Stimulated activated memory B cell treated with anti-CD40 and anti-IgM and Interleukin-4, amounts not matched to agents 10 μg/mL and 1 μg/mL and 100 μg/mL, for 72 hours (primary cell): ENCODE measurements around the gene CCDC81.

ENCODE experiments used
- ATAC-seq: fragments of 150-1000 bp; cut with Tn5 transposase; 2 replicates; pipeline ENCODE4 v1.10.0; 2021
- H3K27ac Mint-ChIP-seq: one replicate; pipeline ENCODE4 v1.8.0; 2022; ENCODE audit warnings: mild to moderate bottlenecking, mixed read lengths
- H3K27me3 Mint-ChIP-seq: one replicate; pipeline ENCODE4 v1.8.0; 2022; ENCODE audit warnings: mixed read lengths
- H3K36me3 Mint-ChIP-seq: one replicate; pipeline ENCODE4 v1.8.0; 2022; ENCODE audit warnings: mixed read lengths
- H3K4me1 Mint-ChIP-seq: one replicate; pipeline ENCODE4 v1.8.0; 2022; ENCODE audit warnings: mixed read lengths
- H3K4me3 Mint-ChIP-seq: one replicate; pipeline ENCODE4 v1.8.0; 2022; ENCODE audit warnings: mild to moderate bottlenecking, moderate library complexity, mixed read lengths
- H3K9me3 Mint-ChIP-seq: one replicate; pipeline ENCODE4 v1.8.0; 2022; ENCODE audit warnings: mixed read lengths

The CCDC81 gene

DNA sequence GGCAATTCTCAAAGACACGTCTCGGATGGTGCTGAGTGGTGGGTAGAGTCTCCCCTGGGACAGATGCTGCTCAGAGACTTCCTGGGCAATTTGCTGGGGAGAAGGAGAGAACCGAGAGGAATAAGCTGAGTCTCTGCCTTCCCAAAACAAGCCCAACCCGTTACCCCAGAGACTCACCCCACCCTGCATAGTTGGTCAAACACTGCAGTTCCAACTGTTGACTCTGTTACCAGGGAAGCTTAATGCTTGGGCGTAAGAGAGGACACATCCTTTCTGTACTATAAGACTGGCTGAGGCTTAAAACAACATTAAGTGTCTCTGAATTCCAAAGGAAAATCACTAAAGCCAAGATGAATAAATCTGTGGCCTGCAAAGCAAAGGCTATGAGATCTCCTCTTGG lies 68.1 kb downstream of the CCDC81 start:
- Mint-ChIP-seq H3K36me3 (no peaks in the 10 kb centered on the region), H3K27me3 (no peaks in the 10 kb centered on the region), H3K4me3 (no peak overlapping the region), H3K9me3 (no peaks in the 10 kb centered on the region), H3K27ac (peak overlapping the region; percentile 48), H3K4me1 (peaks cover 32% of the 10 kb centered on the region)
- ATAC-seq: no peak

DNA sequence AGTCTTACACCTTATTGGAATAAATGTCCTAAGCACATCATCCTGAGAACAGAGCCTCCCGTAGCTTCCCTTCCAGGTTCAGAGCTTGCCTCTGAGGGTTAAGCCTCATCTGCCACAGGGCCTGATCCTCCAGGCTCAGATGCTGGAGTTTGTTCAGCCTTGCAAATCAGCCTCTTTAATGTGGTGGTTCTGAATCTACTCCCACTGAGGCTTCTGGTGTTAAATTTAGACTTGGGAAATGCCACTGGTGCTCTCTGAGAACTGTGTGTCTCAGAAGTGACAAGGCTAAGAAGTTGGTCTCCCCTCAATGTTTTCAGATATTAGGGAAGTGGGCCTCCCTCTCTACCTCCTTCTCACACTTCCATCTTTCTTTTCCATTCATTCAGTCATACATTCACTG lies 68.7 kb downstream of the CCDC81 start:
- Mint-ChIP-seq H3K4me1 (peaks cover 31% of the 10 kb centered on the region), H3K9me3 (no peaks in the 10 kb centered on the region), H3K27me3 (no peaks in the 10 kb centered on the region), H3K4me3 (no peak overlapping the region), H3K27ac (peak overlapping the region; percentile 48), H3K36me3 (no peaks in the 10 kb centered on the region)
- ATAC-seq: no peak

DNA sequence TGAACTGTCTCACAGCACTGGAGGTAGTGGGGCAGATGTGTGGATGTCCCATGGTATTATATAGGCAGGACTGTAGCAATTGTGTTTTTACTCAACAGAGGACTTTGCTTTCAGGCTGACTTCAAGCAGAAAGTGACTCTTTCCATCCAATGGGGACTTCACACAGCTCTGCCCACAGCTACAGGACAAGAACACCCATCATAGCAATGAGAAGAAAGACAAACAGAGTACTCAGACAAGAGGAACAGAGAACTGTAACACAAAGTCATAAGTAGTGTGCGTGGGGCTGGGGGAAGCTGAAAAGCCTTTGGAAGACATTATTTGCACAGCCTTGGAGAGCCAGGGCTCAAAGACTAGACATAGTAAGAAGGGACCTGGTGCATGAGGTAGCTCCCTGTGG lies 70.3 kb downstream of the CCDC81 start:
- peak overlapping the region; percentile 26 for H3K27ac Mint-ChIP-seq
- H3K27me3 Mint-ChIP-seq: no peaks in the 10 kb centered on the region
- no peaks in the 10 kb centered on the region for H3K36me3 Mint-ChIP-seq
- no peaks in the 10 kb centered on the region for H3K9me3 Mint-ChIP-seq
- H3K4me3 Mint-ChIP-seq: no peak overlapping the region
- peaks cover 27% of the 10 kb centered on the region for H3K4me1 Mint-ChIP-seq
- ATAC-seq: peak; percentile 68

DNA sequence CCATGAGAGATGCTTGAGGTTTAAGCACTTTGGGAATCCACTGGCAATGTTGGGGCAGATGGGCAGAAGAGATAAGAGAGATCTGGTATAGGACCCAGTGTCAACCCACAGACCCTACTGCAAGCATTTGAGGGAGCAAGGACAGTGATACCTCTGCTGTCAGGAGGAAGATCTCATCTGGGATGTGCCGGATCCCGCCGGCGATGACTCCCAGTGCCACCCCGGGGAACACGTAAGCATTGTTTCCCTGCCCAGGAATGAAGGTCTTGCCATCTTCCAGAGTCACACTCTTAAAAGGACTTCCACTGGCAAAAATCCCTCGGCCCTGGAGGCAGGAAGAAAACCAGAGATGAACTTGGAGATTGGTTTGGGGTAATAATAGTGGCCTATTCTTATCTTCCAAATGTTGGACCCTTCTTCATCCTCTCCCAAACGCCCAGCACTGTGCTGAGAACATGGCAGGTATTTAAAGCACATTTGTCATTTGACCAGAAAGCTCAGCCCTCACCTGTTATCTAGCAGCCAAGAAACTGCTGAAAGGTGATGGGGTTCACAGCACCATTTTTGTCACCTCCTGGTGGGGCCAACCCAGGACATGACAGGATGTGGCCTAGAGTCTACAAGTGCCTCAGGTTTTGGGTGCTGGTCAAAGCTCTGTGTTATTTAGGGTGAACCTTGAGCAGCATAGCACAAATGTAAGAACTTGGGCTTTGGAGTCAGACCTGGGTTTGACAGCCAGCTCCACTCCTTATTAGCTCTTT lies 71.7 kb downstream of the CCDC81 start:
- no peak overlapping the region for H3K4me3 Mint-ChIP-seq
- no peak for ATAC-seq
- H3K36me3 Mint-ChIP-seq: no peaks in the 10 kb centered on the region
- H3K9me3 Mint-ChIP-seq: no peaks in the 10 kb centered on the region
- peaks cover 20% of the 10 kb centered on the region for H3K4me1 Mint-ChIP-seq
- no peaks in the 10 kb centered on the region for H3K27me3 Mint-ChIP-seq
- H3K27ac Mint-ChIP-seq: no peak overlapping the region

DNA sequence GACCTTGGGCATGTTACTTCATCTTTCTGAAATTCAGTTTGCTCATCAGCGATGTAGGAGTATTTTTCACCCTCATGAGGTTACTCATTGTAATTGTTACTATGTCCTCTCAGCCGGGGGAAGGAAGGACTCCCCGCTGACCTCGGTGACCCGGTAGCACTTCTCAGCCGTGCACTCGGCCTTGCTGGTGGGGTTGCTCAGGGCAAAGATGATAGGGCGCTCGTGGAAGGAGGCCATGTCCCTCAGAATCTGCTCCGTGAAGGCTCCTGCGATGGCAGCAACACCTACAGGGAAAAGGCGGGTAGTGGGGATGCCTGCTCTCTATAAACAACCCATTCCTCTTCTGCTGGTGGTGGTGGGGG lies 72.2 kb downstream of the CCDC81 start:
- H3K27me3 Mint-ChIP-seq: no peaks in the 10 kb centered on the region
- no peak for ATAC-seq
- H3K9me3 Mint-ChIP-seq: no peaks in the 10 kb centered on the region
- H3K36me3 Mint-ChIP-seq: no peaks in the 10 kb centered on the region
- H3K4me3 Mint-ChIP-seq: no peak overlapping the region
- no peak overlapping the region for H3K27ac Mint-ChIP-seq
- H3K4me1 Mint-ChIP-seq: peaks cover 20% of the 10 kb centered on the region

DNA sequence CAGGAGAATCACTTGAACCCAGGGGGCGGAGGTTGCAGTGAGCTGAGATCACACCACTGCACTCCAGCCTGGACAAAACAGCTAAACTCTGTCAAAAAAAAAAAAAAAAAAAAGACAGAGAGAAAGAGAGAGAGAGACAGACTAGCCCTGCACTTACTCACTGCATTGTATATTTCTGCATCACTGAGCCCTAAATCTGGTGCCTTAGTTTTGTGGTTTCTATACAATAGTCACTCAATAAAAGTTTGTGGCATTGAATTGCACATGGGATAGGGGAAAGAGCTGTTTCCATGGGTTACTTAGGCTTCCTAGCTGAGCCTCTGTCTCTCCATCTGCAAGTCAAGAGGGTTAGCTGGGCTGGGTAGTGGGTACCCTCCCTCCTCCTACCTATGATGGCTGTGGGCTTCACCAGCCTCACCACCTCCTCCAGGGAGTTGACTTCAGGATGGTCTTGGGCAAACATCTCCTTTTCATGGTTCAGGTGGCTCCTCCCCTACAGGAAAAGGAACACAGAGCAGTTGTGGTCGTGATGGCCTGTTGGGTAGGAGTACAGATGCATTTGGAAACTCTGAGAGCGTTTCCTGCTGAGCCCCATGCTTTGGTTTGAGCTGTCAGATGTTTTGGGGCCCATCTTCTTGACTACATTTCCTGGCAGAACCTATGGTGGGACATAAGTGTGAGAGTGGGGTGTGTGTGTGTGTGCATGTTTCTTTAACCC lies 73.2 kb downstream of the CCDC81 start:
- Mint-ChIP-seq H3K4me3 (no peak overlapping the region), H3K27ac (no peak overlapping the region), H3K4me1 (peaks cover 14% of the 10 kb centered on the region), H3K36me3 (no peaks in the 10 kb centered on the region), H3K27me3 (no peaks in the 10 kb centered on the region), H3K9me3 (no peaks in the 10 kb centered on the region)
- no peak for ATAC-seq

DNA sequence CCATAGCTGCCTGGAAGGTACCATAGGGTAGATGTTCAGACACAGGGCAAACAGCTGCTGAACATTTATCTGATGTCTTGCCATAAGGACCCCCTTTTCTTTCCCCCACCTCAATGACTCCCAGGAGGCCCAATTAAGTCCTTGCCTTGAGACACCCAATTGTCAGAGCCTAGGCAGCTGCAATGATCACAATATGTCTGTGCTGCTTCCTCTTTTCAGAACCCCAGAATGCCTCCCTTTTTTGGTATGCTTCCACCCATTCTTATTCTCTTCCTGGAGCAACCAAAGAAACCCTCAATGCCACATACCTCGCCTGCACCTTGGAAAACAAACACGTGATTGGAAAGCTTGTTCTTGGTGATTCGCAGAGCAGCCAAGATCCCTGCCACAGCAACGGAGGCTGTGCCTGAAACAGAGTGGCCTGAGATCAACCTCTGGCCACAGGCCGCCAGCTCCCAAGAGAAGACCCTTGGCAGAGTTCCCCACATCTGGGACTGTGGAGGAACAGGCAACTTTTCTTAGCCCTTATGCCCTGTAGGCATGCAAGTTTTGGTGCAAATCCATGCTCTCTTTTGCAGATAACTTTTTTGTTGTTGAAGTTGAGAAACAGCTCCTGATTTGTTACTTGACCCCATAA lies 75.4 kb downstream of the CCDC81 start:
- Mint-ChIP-seq H3K4me1 (no peaks in the 10 kb centered on the region), H3K36me3 (no peaks in the 10 kb centered on the region), H3K27ac (no peak overlapping the region), H3K9me3 (no peaks in the 10 kb centered on the region), H3K4me3 (no peak overlapping the region), H3K27me3 (no peaks in the 10 kb centered on the region)
- no peak for ATAC-seq

DNA sequence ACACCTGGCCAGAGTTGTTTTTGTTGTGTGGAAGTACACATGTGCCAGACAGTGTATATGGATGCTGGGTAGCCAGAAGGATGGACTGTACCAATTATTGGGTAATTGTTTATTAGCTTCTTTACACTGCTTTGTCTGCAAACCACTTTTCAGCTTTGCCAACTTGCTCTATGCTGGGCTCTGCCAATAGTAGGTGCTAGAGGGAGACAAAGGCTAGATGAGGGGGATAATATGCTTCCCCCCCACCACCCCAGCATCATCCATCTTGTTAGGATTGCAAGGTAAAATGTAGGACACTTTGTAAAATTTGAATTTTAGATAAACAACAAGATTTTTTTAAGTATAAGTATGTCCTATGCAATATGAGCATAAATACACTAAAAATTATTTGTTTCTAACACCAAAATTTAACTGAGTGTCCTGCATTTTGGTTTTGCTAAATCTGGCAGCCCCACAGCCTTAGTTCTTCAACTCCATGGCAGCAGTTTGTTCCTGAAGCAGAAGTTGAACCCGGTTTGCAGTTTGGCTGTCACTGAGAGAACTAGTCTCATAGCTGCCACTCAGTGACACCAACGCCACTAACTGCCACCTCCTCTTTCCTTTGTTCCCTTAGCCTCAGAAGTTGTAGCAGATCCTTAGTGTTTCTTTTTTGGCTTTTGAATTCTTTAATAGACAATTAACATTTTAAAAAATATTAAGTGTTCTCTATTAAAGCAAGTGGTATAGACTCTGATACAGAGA lies 78.8 kb downstream of the CCDC81 start:
- Mint-ChIP-seq H3K36me3 (no peaks in the 10 kb centered on the region), H3K4me3 (no peak overlapping the region), H3K27ac (no peak overlapping the region), H3K27me3 (peaks cover 11% of the 10 kb centered on the region), H3K4me1 (peaks cover 9% of the 10 kb centered on the region), H3K9me3 (no peaks in the 10 kb centered on the region)
- ATAC-seq: no peak

DNA sequence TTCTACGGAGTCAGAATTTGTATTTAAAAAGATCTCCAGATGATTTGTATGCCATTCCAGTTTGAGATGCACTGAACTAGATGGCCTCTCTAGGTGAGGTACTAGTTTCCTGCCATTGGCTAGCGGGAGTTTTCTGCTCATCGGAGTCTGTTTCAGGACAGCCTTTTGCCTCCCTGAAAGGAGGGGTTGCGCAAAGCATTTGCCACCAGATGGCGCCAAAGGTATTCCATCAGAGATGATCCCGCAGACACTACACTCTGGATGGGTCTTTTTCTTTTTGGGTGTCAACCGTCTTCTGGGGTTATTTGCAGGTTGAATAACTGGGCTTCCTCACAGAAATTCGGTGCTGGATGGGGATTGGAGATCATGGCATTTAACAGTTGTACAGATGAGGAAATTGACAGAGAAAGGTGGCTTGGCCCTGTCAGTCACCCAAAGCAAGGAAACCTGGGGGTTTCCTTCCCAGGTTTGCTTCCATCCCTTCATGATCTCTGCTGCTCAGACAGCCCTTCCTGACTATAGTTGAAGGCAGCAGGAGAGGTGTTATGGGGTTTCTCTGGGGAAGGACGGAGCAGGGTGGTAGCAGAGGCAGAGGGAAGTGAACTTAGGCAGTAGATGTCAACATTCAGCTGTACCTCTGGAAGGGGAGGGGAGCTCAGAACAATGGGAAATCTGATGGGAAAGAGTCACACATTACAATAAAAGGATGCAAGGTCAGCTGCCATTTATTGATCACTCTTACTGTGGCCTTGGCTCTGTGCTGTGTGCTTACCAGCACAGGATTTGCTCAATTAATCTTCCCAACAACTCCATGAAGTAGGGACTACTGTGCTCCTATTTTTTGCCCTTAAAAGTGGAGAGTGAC lies 81.6 kb downstream of the CCDC81 start:
- Mint-ChIP-seq H3K27ac (no peak overlapping the region), H3K4me1 (peaks cover 9% of the 10 kb centered on the region), H3K27me3 (peaks cover 11% of the 10 kb centered on the region), H3K9me3 (no peaks in the 10 kb centered on the region), H3K36me3 (no peaks in the 10 kb centered on the region), H3K4me3 (no peak overlapping the region)
- peak; percentile 77 for ATAC-seq

DNA sequence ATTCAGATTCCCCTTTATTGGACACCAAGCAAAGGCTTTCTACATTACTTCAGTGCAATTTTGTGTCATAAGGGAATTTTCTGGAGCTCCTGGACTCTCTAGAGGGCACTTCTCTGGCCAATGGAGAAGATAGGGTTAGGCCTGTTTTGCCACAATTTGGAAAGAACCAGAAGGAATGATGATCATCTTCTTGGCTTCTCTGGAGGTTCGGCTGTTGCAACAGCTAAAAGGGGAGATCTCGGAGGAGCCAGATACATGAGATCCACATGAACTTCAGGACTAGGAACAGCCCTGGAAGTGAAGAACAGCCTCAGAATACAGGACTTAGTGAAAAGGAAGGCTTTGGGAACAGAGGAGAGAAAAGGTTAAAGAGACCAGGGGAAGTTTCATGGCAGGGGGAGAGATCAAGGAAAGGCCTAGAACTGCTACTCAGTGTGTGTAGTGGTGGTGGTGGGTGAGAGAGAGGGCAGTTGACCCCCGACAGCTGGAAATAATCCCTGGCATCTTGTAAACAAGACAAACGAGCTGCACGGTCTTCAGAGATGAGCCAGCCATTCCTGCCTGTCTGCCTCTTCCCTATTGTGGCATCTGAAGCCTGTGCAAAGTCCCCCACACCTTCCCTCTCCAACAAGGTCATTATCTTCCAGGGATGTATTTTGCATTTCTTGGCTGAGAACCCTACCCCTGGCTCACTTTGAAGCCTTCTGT lies 83.8 kb downstream of the CCDC81 start:
- H3K27ac Mint-ChIP-seq: no peak overlapping the region
- H3K4me1 Mint-ChIP-seq: peaks cover 9% of the 10 kb centered on the region
- H3K4me3 Mint-ChIP-seq: no peak overlapping the region
- H3K27me3 Mint-ChIP-seq: peaks cover 11% of the 10 kb centered on the region
- H3K9me3 Mint-ChIP-seq: no peaks in the 10 kb centered on the region
- ATAC-seq: no peak
- H3K36me3 Mint-ChIP-seq: no peaks in the 10 kb centered on the region

DNA sequence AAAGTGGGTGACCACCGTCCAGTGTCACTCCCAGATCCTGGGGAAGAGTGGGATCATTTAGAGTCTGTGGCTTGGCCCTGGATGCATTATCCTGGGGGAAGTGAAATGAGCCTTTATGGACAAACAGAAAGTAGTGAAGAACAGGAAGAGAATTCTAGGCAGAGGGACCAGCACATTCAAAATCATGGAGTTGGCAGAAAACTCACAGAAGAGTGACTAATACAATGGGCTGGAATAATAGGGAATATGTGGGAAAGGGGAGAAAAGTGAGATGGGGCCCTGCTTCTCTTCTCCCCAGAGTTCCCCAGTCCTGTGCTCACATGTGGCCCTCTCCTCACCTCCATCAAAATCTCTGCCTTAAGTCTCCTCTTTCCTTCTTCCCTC lies 84.3 kb downstream of the CCDC81 start:
- Mint-ChIP-seq H3K36me3 (no peaks in the 10 kb centered on the region), H3K4me3 (no peak overlapping the region), H3K27ac (no peak overlapping the region), H3K9me3 (no peaks in the 10 kb centered on the region), H3K4me1 (peaks cover 9% of the 10 kb centered on the region), H3K27me3 (peaks cover 11% of the 10 kb centered on the region)
- no peak for ATAC-seq

DNA sequence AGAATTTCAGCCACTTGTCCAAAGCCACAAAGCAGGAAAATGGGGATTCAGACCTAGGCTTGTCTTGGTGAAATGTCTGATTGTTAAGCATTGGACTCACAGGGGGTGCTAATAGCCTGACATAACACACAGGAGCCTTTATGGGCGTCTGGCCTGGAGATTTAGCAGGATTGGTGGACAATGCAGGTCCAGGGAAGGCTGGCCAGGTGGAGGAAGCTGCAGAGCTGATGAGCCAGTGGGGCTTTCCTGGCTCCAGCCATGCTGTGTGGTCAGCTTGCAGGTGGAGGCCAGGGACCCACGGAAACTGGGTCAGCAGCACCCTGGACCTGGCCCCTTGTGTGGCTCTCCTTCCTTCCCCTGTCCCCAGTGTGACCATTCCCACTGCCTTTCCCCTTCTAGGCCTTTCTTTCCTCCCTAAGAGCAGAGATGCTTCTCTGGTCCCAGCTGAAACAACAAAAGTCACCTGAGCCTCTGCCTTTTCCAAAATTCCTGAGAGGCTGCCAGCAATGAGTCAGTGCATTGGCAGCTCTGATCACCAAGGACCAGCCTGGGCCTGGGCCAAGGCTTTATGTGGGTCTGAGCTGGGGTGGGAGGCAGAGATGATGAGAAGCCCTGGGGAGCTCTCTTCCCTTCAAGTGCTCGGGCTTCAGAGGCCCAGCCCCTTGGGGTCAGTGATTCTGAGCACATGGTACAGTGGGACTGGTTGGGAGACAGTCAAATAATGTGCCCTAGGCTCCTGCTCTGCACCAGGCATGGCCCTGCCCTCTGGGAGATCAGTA lies 85.2 kb downstream of the CCDC81 start:
- H3K27me3 Mint-ChIP-seq: peaks cover 11% of the 10 kb centered on the region
- H3K4me1 Mint-ChIP-seq: peaks cover 9% of the 10 kb centered on the region
- no peaks in the 10 kb centered on the region for H3K36me3 Mint-ChIP-seq
- no peaks in the 10 kb centered on the region for H3K9me3 Mint-ChIP-seq
- H3K27ac Mint-ChIP-seq: no peak overlapping the region
- no peak overlapping the region for H3K4me3 Mint-ChIP-seq
- ATAC-seq: no peak

DNA sequence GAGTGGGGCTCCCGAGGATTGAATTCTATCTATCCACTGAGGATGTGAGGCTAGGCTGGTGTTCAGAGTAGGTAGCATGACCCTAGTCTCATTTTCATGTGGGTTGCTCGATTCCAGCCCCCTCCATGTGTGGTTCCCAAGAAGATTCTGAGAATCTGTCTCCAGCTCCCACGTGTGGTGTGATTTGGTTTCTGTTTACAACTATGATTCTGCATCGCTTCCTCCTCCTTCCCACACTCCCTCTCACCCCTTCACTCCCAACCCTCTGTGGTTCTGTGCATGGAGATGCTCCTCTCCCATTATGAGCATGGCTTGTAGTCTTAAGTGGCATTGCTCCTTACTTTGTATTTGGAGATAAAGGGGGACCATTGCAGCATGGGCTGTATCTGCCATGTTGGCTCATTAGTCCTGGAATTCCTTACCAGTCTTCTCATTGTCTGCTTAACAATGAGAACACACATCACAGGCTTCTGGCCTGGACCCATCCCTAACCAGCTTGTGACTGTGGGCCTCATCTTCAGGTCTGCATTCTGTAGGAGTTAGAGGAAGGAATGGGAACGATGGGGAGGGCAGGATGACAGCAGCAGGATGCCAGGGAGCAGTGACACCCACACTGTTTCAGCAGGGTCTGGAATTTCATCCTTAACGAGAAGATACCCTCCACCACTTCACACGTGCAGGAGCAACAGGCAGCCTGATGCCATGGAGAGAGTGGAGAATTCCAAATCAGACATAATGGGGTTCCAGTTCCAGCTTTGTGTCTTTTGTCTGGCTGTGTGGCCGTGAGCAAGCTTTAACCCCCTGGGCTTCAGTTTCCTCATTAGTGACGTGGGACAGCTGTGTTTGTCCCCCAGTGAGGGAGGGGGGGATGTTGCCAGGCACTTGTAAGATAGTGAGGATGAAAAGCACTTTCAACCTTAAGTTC lies 86.0 kb downstream of the CCDC81 start:
- H3K4me3 Mint-ChIP-seq: no peak overlapping the region
- H3K27ac Mint-ChIP-seq: no peak overlapping the region
- no peaks in the 10 kb centered on the region for H3K9me3 Mint-ChIP-seq
- no peaks in the 10 kb centered on the region for H3K36me3 Mint-ChIP-seq
- H3K27me3 Mint-ChIP-seq: peaks cover 7% of the 10 kb centered on the region
- ATAC-seq: no peak
- H3K4me1 Mint-ChIP-seq: peaks cover 8% of the 10 kb centered on the region
